Measurements from ENCODE around the gene FBN2. TPM values are rescaled to one million over a fixed set of nuclear protein-coding genes. Genes with fewer than 3 reads are reported as not detected.

Gene FBN2
- total RNA-seq, 1 experiment from 2014 or later: 1.6 TPM

DNA sequence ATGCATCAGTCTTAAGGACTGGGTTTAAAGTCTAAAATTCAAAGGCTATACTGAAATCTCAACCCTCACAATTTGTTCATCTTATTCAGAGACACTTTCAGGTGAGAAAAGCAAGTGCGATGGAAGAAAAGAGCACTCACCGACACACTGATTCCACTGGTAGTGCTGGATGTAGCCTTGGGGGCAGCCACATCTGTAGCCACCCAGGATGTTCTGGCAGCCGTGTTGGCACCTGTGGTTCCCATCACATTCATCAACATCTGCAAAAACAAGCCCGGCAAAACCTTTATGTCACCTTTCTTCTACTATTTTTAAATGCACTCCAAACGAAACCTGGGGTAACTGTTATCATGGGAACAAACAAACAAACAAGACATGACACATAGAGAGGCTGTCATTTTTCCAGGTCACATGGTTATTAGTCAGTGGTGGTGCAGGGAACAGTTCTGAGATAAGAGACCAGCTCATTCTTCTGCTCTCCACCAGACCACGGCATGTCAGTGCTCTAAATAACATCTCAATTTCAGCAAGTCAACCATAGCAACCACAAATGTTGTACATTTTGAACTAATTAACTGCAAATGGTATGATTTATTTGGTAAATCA is 266.1 kb downstream of the FBN2 start:
- intact Hi-C loops (cut with micrococcal nuclease; ENCODE audit: unreplicated experiment): no loop called here
- Histone ChIP-seq H3K36me3 (ENCODE audit: insufficient read depth, low read length, poor library complexity, severe bottlenecking) (no peaks in the 10 kb centered on the region), H3K27me3 (replicated peaks; ENCODE audit: insufficient read depth, low read depth, low read length, poor library complexity) (peaks cover 2% of the 10 kb centered on the region), H3K27ac (ENCODE audit: low read depth, low read length, poor library complexity, severe bottlenecking) (no peak overlapping the region), H3K4me3 (ENCODE audit: low read depth, low read length, poor library complexity, severe bottlenecking) (no peak overlapping the region), H3K4me1 (ENCODE audit: insufficient read depth, low read length, poor library complexity, severe bottlenecking) (no peaks in the 10 kb centered on the region), H3K9me3 (ENCODE audit: low read depth, low read length, poor library complexity, severe bottlenecking) (no peaks in the 10 kb centered on the region)
- POLR2A ChIA-PET (ENCODE audit: low non-redundant PET): no interaction called here
- no peak for DNase-seq (ENCODE audit: low spot score)
- TF ChIP-seq EZH2 (IDR thresholded peaks at IDR 0.05; ENCODE audit: borderline replicate concordance, low read depth, low read length, poor library complexity, severe bottlenecking): no peak
- TF ChIP-seq, protein P1, sequence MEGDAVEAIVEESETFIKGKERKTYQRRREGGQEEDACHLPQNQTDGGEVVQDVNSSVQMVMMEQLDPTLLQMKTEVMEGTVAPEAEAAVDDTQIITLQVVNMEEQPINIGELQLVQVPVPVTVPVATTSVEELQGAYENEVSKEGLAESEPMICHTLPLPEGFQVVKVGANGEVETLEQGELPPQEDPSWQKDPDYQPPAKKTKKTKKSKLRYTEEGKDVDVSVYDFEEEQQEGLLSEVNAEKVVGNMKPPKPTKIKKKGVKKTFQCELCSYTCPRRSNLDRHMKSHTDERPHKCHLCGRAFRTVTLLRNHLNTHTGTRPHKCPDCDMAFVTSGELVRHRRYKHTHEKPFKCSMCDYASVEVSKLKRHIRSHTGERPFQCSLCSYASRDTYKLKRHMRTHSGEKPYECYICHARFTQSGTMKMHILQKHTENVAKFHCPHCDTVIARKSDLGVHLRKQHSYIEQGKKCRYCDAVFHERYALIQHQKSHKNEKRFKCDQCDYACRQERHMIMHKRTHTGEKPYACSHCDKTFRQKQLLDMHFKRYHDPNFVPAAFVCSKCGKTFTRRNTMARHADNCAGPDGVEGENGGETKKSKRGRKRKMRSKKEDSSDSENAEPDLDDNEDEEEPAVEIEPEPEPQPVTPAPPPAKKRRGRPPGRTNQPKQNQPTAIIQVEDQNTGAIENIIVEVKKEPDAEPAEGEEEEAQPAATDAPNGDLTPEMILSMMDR (conservative IDR thresholded peaks at IDR 0.05; ENCODE audit: low read depth, low read length): no peak
- CTCF ChIA-PET: no interaction called here
- no TSS peak for BruUV-seq (replicated peaks)

DNA sequence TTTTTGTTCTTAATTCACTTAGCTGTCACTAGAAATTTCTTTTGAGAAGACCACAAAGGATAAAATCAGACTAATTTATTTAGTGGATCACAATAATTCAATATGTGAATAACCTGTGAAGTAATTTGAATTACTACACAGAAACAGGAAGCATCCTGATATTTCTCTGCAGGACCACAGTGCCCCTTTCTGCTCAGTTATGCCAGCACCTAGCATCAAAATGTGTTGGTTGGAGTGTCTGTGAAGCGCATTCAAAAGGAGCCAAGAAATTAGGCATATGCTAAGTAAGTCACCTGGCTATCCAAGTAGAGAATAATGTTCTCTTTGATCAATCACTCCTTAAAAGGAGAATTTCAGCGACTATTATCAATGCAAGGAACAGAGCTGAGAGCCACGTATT is 267.0 kb downstream of the FBN2 start:
- Histone ChIP-seq H3K27me3 (replicated peaks; ENCODE audit: insufficient read depth, low read depth, low read length, poor library complexity) (no peaks in the 10 kb centered on the region), H3K36me3 (ENCODE audit: insufficient read depth, low read length, poor library complexity, severe bottlenecking) (no peaks in the 10 kb centered on the region), H3K27ac (ENCODE audit: low read depth, low read length, poor library complexity, severe bottlenecking) (no peak overlapping the region), H3K4me3 (ENCODE audit: low read depth, low read length, poor library complexity, severe bottlenecking) (no peak overlapping the region), H3K9me3 (ENCODE audit: low read depth, low read length, poor library complexity, severe bottlenecking) (no peaks in the 10 kb centered on the region), H3K4me1 (ENCODE audit: insufficient read depth, low read length, poor library complexity, severe bottlenecking) (no peaks in the 10 kb centered on the region)
- no peak for TF ChIP-seq EZH2 (IDR thresholded peaks at IDR 0.05; ENCODE audit: borderline replicate concordance, low read depth, low read length, poor library complexity, severe bottlenecking)
- TF ChIP-seq, protein P1 (conservative IDR thresholded peaks at IDR 0.05; ENCODE audit: low read depth, low read length): no peak
- no peak for DNase-seq (ENCODE audit: low spot score)
- ChIA-PET CTCF (no interaction called here), POLR2A (ENCODE audit: low non-redundant PET) (no interaction called here)
- BruUV-seq (replicated peaks): no TSS peak
- intact Hi-C loops (cut with micrococcal nuclease; ENCODE audit: unreplicated experiment): no loop called here

DNA sequence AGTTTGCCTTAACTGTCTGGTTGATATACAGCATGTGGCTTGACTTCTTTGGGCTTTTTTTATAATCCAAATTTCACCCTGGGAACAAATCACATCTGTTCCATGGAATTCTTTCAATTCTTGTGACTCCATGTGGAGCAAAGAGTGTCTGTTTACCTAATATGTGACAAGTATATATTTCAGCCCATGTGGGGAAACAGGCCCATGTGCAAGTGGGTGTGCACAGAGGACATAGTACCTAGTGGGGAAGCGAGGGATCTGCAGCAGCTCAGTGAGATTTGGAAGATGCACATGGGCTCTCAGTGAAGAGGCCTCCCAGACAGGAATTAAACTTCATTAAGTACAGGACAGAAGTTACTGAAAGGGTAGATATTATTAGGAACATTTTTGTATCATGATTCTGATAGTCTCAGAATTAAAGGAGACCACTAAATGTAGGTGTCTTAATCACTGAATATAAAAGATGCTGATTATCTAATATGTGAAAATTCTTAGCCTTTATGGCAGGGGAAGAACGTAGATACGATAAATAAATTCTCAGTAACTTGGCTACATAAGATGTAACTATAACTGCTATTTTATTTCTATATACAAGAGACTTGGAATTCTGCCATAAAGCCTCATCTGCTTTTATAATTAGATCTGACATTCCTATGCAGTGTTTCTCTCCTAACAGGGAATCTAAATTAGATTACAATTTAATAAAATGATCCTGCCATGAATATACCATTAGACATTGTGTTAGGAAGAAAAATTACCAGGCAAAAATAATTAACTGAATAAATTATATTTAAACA is 273.3 kb downstream of the FBN2 start:
- POLR2A ChIA-PET (ENCODE audit: low non-redundant PET): no interaction called here
- no peak for TF ChIP-seq EZH2 (IDR thresholded peaks at IDR 0.05; ENCODE audit: borderline replicate concordance, low read depth, low read length, poor library complexity, severe bottlenecking)
- TF ChIP-seq, protein P1 (conservative IDR thresholded peaks at IDR 0.05; ENCODE audit: low read depth, low read length): no peak
- DNase-seq (ENCODE audit: low spot score): no peak
- CTCF ChIA-PET: no interaction called here
- no peaks in the 10 kb centered on the region for H3K9me3 ChIP-seq (ENCODE audit: low read depth, low read length, poor library complexity, severe bottlenecking)
- intact Hi-C loops (cut with micrococcal nuclease; ENCODE audit: unreplicated experiment): no loop called here
- no TSS peak for BruUV-seq (replicated peaks)
- no peak overlapping the region for H3K27ac ChIP-seq (ENCODE audit: low read depth, low read length, poor library complexity, severe bottlenecking)
- no peaks in the 10 kb centered on the region for H3K4me1 ChIP-seq (ENCODE audit: insufficient read depth, low read length, poor library complexity, severe bottlenecking)
- H3K36me3 ChIP-seq (ENCODE audit: insufficient read depth, low read length, poor library complexity, severe bottlenecking): no peaks in the 10 kb centered on the region
- peaks cover 3% of the 10 kb centered on the region for H3K27me3 ChIP-seq (replicated peaks; ENCODE audit: insufficient read depth, low read depth, low read length, poor library complexity)
- H3K4me3 ChIP-seq (ENCODE audit: low read depth, low read length, poor library complexity, severe bottlenecking): no peak overlapping the region

Data from A673 (cell line).